GM21619 (cell line): Measurements from ENCODE around the gene MIEN1.
"Not testable (repeated sequence)": the region's sequence is repeated elsewhere in the genome, so short reads cannot be mapped to it uniquely, and the experiment has no call there.

Source experiments
- ATAC-seq: cut with Tn5 transposase; IDR thresholded peaks from one replicate; pipeline ENCODE4 v1.9.1; 2021; ENCODE audit not compliant: unreplicated experiment

MIEN1 gene

GRCh38 chr17:39756380-39757079, 26.2 kb upstream of the MIEN1 start:
- no peak for ATAC-seq

- ATAC-seq = peak; percentile 18
Observed at GRCh38 chr17:39755554-39756379, 25.4 kb upstream of the MIEN1 start.

- no peak for ATAC-seq
Observed at GRCh38 chr17:39754958-39755553, 24.7 kb upstream of the MIEN1 start.

- ATAC-seq = peak; percentile 56
Observed at GRCh38 chr17:39754161-39754957, 24.0 kb upstream of the MIEN1 start.

- peak; percentile 20 for ATAC-seq
Observed at GRCh38 chr17:39753514-39754160, 23.3 kb upstream of the MIEN1 start.

GRCh38 chr17:39752241-39752881, 22.0 kb upstream of the MIEN1 start:
- no peak for ATAC-seq

- no peak for ATAC-seq
Observed at GRCh38 chr17:39751637-39752036, 21.3 kb upstream of the MIEN1 start.

GRCh38 chr17:39751016-39751543, 20.7 kb upstream of the MIEN1 start:
- ATAC-seq = no peak

- no peak for ATAC-seq
Observed at GRCh38 chr17:39750131-39751015, 20.0 kb upstream of the MIEN1 start.

GRCh38 chr17:39748444-39749034, 18.2 kb upstream of the MIEN1 start:
- not testable (repeated sequence) for ATAC-seq

- no peak for ATAC-seq
Observed at GRCh38 chr17:39747745-39748144, 17.4 kb upstream of the MIEN1 start.

GRCh38 chr17:39746145-39746461, 15.8 kb upstream of the MIEN1 start:
- no peak for ATAC-seq

- ATAC-seq = no peak
Observed at GRCh38 chr17:39745335-39746144, 15.2 kb upstream of the MIEN1 start.

GRCh38 chr17:39744836-39745215, 14.5 kb upstream of the MIEN1 start:
- ATAC-seq = no peak

GRCh38 chr17:39744075-39744835, 13.9 kb upstream of the MIEN1 start:
- ATAC-seq = no peak

GRCh38 chr17:39742856-39743436, 12.6 kb upstream of the MIEN1 start:
- no peak for ATAC-seq
